Hypothalamus (tissue), 51 donors: Measurements from ENCODE around the gene RNF149.
A peak's percentile ranks its signal among the peaks of the same experiment; 100 is the strongest.
"Not testable (repeated sequence)": the region's sequence is repeated elsewhere in the genome, so short reads cannot be mapped to it uniquely, and the experiment has no call there.

Source experiments
- DNase-seq, 51 donors: peaks; one replicate each; lab custom pipeline; 2025; lab: John Stamatoyannopoulos, UW

RNF149 gene

DNA sequence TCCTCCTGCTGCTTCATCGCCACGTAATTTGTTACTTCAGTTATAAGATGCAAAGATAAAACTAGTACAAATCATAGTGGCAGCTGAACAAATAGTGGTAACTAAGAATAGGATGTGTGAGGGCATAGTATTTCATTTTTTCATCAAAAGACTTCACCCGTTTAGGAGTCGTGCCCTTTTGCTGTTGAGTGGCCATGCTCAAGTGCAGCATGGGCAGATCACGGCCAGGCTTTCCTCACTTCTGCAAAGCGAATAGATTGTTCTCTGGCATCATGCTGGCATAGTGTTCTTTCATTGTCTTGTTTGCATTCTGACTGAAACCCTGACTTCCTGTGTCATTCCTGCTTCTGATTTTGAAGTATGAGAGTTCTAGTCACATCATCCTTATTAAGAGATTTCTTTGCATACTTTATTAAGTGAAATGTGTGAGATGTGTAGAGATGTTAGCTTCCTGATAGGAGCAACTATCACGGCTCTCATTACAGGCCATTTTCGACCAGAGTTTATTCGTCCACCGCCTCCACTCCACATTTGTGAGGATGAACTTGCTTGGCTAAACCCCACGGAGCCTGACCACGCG is 44.1 kb downstream of the RNF149 start:
- DNase-seq = no peak

DNA sequence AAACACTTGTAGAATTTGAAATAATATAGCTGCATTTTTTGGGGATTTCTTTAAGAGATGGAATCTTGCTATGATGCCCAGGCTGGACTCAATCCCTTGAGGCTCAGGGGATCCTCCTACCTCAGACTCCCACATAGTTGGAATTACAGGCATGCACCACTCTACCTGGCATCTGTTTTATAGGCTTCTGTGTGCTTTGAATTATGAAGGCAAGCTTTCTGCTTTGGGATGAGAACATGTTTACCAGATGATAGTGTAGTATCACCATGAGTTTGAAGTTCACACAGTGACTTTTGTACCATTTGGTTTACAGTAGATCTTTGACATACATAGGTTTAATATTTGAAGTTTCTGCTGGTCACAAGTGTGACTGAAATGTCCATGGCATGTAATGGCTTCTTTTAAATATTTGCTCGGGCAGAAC is 45.1 kb downstream of the RNF149 start:
- no peak for DNase-seq

DNA sequence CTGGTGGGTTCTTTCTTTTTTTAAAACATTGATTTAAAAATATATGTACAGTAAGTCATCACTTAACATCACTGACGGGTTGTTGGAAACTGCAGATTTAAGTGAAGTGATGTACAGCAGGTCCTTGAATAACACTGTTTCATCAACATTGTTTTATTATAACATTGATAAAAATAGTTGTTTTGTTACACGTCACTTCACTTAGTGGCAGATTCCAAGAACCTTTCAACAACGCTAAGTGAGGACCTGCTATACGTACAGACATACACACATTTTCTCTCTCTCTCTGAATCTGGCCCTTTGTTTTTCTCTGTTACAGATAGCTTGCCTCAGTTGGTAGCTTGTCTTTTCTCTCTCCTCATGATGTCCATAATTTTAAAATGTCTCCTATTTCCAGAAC is 46.4 kb downstream of the RNF149 start:
- DNase-seq = no peak

- DNase-seq = no peak
These were observed 49.7 kb downstream of the RNF149 start for GRCh38 chr2:101258804-101259203.

GRCh38 chr2:101256316-101256715 is 52.2 kb downstream of the RNF149 start:
- DNase-seq = no peak

- no peak for DNase-seq
These were observed 53.0 kb downstream of the RNF149 start for GRCh38 chr2:101255501-101255900.

GRCh38 chr2:101253703-101254450 is 54.6 kb downstream of the RNF149 start:
- DNase-seq = no peak

DNA sequence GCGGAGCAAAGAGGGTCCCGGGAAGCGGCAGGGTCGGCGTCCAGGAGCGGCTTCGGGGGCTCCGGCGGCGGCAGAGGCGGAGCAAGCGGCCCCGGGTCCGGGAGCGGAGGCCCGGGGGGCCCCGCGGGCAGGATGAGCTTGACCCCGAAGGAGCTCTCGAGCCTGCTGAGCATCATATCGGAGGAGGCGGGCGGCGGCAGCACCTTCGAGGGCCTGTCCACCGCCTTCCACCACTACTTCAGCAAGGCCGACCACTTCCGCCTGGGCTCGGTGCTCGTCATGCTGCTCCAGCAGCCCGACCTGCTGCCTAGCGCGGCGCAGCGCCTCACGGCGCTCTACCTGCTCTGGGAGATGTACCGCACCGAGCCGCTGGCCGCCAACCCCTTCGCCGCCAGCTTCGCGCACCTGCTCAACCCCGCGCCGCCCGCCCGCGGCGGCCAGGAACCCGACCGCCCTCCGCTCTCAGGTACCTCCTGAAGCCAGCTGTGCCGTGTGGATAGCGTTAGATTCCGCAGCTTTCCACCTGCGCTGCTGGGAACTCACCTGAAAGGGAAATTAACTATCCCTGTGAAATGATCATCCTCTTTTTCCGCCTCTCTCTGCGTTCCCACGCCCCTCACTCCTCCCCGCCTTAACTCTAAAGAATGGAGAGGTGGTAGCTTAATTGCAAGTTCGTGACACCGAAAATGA is 55.3 kb downstream of the RNF149 start:
- peak in 22 of 51 donors; percentile 15 to 69 (median 44) for DNase-seq

GRCh38 chr2:101252408-101253012 is 56.0 kb downstream of the RNF149 start, which contains the start of gene CNOT11:
Gene CNOT11 (plus strand): TSS chr2:101252886. CDS start chr2:101252965, 79 bp downstream.
- peak; percentile 73 to 98 (median 94) for DNase-seq

GRCh38 chr2:101251844-101252407 is 56.6 kb downstream of the RNF149 start:
- DNase-seq = peak in 2 of 51 donors; percentile 2 to 6

DNA sequence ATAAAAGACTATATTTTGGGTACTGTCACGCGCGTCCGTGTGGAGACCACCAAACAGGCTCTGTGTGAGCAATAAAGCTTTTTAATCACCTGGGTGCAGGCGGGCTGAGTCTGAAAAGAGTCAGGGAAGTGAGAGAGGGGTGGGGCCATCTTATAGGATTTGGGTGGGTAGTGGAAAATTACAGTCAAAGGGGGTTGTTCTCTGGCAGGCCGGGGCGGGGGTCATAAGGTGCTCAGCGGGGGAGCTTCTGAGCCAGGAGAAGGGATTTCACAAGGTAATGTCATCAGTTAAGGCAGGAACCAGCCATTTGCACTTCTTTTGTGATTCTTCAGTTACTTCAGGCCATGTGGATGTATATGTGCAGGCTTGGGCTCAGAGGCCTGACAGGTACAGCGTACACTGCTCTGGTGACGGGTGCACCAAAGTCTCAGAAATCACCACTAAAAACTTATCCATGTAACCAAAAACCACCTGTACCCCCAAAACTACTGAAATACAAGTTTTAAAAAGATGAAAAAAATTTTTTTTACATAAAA is 57.2 kb downstream of the RNF149 start:
- DNase-seq = not testable (repeated sequence)

- DNase-seq = no peak
These were observed 58.7 kb downstream of the RNF149 start for GRCh38 chr2:101249826-101250225.

DNA sequence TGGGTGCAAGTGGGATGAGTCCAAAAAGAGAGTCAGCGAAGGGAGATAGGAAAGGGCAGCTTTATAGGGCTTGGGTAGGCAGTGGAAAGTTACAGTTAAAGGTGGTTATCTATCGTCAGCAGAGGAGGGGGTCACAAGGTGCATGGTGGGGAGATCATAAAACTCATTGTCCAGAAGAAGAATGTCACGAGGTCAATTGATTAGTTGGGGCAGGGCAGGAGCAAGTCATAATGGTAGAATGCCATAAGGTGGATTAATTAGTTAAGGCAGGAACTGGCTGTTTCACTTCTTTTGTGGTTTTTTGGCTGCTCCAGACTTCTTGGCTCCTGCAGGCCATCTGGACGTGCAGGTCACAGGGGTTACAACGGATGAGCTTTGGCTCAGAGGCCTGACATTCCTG is 59.7 kb downstream of the RNF149 start:
- not testable (repeated sequence) for DNase-seq

DNA sequence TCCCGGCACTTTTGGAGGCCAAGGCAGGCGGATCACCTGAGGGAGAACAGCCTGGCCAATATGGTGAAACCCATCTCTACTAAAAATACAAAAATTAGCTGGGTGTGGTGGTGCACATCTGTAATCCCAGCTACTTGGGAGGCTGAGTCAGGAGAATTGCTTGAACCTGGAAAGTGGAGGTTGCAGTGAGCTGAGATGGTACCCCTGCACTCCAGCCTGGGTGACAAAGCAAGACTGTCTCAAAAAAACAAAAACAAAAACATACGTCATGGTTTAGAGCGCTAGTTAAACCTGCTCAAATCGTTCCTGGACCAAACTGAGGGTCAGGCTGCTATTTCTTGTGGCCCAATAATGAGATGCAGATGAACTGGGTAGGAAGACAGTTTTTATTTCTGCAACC is 63.0 kb downstream of the RNF149 start:
- not testable (repeated sequence) for DNase-seq

GRCh38 chr2:101244899-101245298 is 63.6 kb downstream of the RNF149 start:
- not testable (repeated sequence) for DNase-seq

DNA sequence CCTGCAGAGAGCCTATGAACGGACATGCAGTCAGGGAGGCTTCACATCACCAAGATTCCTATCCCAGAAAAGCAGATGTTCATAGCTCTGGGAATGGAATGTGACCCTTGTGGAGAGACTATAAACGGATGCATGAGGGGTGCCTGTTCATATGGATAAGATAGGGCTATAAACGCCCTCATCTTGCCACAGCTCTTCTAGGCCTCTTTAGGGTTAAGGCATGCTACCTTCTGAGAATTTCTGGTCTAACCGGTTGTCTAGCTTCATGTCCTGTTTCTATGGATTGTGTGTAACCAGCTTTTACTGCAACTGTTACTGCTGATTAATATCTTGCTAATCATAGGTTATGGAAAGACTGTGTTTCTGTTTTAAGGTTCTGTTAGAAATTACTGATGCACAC is 64.1 kb downstream of the RNF149 start:
- DNase-seq = not testable (repeated sequence)

- DNase-seq = no peak
These were observed 67.3 kb downstream of the RNF149 start for GRCh38 chr2:101241158-101241557.

DNA sequence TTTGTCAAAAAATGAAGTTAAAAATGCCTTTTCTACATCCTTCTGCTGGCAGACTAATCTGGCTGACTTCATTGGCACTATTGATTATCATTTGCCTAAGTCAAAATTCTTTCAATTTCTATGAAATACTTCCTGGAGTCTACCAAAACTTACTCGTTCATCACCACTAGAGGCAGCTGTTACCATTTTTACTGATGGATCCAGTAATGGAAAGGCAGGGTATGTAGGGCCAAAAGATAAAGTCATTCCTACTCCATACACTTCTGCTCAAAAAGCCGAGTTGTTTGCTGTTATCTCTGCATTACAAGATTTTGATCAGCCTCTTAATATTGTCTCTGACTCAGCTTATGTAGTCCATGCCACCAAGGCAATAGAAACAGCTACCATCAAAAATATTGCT is 67.8 kb downstream of the RNF149 start:
- DNase-seq = not testable (repeated sequence)

DNA sequence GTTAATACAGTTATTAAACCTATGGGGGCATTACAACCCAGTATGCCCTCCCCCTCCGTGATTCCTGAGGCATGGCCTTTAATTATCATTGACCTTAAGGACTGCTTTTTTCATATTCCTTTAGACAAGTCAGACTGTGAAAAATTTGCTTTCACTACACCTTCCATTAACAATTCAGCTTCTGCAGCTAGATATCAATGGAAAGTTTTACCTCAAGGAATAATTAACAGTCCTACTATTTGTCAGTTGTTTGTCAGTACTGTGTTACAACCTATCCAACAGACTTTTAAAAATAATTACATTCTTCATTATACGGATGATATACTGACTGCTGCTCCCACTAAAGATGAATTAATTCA is 68.8 kb downstream of the RNF149 start:
- not testable (repeated sequence) for DNase-seq

DNA sequence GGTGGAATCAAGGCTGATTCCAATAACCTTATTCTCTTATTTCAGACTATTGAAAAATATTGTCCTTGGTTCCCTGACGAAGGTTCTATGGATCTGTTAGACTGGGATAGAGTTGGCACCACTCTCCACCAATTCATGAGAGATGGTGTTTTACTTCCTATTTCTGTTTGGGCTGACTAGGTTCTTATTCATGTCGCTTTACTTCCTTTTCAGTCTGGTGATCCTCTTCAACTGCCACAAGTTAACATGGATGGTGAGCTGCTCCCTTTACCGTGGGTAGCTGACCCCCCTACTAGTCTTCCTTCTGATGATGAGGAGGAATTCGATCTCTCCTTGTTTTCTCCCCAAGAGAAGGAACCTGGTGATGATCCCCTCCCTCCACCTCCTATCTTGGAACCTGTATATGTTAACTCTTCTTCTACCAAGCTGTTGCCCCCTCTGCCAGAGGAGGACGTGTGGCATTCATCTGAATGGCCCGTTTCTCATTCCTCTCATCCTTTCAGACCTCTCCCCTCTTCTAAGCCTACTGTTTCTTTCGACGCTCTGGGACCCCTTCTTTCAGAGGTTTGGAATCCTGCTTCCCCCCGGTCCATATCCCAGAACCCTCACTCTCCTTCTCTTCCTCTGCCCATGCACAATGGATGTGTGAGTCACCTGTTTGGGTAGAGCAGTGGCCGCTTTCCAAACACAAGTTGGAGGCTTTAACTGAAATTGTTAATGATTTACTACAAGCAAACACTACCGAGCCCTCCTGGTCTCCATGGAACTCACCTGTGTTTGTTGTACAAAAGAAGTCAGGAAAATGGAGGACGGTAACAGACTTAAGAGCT is 69.4 kb downstream of the RNF149 start:
- DNase-seq = no peak
